A549 (cell line): ENCODE measurements around the gene ETF1.

Experiments used
- BCL3 ChIP-seq: fragments of >200 bp; sonication (Bioruptor Twin); formaldehyde crosslinking; IDR thresholded peaks from 3 replicates; pipeline ENCODE4 v1.6.1; 2016
- CEBPB ChIP-seq, 2 experiments: fragments of >200 bp in 1 of 2; sonication (Bioruptor Twin) in 1 of 2; formaldehyde crosslinking in 1 of 2; IDR thresholded peaks; 2 replicates each; pipeline ENCODE4 v1.6.1; 2012 to 2016
- CTCF ChIP-seq: fragments of >200 bp; sonication (Bioruptor Twin); formaldehyde crosslinking; IDR thresholded peaks from 3 replicates; pipeline ENCODE4 v1.5.1; 2016
- EP300 ChIP-seq, 2 experiments: fragments of >200 bp; sonication (Bioruptor Twin); formaldehyde crosslinking; IDR thresholded peaks; 2 replicates in 1 of 2; 3 replicates in 1 of 2; pipeline ENCODE4 v1.6.1; 2016 to 2017
- JUNB ChIP-seq: fragments of >200 bp; sonication (Bioruptor Twin); formaldehyde crosslinking; IDR thresholded peaks from 2 replicates; pipeline ENCODE4 v1.6.1; 2016
- MAX ChIP-seq: IDR thresholded peaks from 2 replicates; pipeline ENCODE4 v1.6.1; 2012
- MAZ ChIP-seq: fragments of 150-350 bp; IDR thresholded peaks from 2 replicates; pipeline ENCODE4 v1.6.1; 2014; ENCODE audit warnings: antibody characterized with exemption, low read depth, low read length, borderline replicate concordance
- MYC ChIP-seq: IDR thresholded peaks from 2 replicates; pipeline ENCODE4 v1.6.1; 2012; ENCODE audit warnings: mild to moderate bottlenecking, inconsistent platforms, low read length, improper control_type of control experiment, borderline replicate concordance
- POLR2A ChIP-seq: IDR thresholded peaks from 2 replicates; pipeline ENCODE4 v1.6.1; 2012; ENCODE audit warnings: mild to moderate bottlenecking, low read length
- REST ChIP-seq: fragments of 200-600 bp; sonication (generic); IDR thresholded peaks from 2 replicates; pipeline ENCODE4 v1.6.1; 2016; ENCODE audit warnings: antibody characterized with exemption, mild to moderate bottlenecking, moderate library complexity
- TF ChIP-seq, protein P1 (sequence below): fragments of 150-350 bp; IDR thresholded peaks from 2 replicates; pipeline ENCODE4 v1.6.1; 2014; ENCODE audit warnings: low read depth, mild to moderate bottlenecking, low read length
- TF ChIP-seq, protein P2 (sequence below): fragments of 250-450 bp; sonication (Bioruptor Pico); IDR thresholded peaks from 2 replicates; pipeline ENCODE4 v1.5.0; 2021; ENCODE audit warnings: mild to moderate bottlenecking, moderate library complexity, borderline replicate concordance
- TF ChIP-seq, protein P3 (sequence below): fragments of >200 bp; sonication (Bioruptor Twin); formaldehyde crosslinking; IDR thresholded peaks from 2 replicates; pipeline ENCODE4 v1.6.1; 2016

DNA sequence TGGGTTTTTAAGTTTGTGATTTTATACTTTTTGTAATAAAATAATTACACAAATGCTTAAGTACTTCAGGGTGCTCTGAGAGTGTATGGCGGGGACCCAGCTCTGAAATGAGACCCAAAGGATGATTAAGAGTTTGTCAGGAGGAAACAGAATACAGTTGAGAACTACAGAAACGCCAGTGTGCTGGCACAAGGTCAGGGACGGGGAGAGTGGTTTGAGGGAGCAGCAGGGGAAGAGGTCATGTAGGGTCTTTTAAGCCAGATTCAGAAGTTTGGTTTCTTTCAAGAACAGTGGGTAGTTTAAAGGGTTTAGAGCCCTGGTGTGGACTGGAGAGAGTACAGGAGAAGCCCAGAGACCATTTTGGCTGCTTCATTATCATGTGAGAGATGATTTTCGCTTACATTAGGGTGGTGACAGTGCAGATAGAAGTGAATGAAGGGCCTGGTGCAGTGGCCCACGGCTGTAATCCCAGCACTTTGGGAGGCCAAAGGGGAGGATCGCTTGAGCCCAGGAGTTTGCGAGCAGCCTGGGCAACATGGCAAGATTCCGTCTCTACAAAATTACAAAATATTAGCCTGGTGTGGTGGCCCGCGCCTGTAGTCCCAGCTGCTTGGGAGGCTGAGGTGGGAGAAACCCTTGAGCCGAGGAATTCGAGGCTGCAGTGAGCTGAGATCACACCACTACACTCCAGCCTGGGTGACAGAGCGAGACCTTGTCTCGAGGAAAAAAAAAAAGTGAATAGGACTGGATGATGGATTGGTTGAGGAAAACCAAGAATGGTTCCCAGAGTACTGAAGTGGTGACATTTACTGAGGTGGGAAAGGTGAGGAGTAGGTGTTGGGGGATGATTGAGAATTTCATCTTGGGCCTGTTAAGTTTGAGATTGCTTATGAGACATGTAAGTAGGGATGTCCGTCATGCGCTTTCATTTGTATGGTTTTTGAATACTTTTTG, 1.4 kb upstream of the ETF1 start:
- TF ChIP-seq CTCF: no peak
- no peak for TF ChIP-seq MYC
- TF ChIP-seq, protein P1, sequence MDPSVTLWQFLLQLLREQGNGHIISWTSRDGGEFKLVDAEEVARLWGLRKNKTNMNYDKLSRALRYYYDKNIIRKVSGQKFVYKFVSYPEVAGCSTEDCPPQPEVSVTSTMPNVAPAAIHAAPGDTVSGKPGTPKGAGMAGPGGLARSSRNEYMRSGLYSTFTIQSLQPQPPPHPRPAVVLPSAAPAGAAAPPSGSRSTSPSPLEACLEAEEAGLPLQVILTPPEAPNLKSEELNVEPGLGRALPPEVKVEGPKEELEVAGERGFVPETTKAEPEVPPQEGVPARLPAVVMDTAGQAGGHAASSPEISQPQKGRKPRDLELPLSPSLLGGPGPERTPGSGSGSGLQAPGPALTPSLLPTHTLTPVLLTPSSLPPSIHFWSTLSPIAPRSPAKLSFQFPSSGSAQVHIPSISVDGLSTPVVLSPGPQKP: no peak
- no peak for TF ChIP-seq POLR2A
- TF ChIP-seq EP300 (IDR thresholded peaks at IDR 0.05): no peak
- TF ChIP-seq REST: no peak
- TF ChIP-seq, protein P2, sequence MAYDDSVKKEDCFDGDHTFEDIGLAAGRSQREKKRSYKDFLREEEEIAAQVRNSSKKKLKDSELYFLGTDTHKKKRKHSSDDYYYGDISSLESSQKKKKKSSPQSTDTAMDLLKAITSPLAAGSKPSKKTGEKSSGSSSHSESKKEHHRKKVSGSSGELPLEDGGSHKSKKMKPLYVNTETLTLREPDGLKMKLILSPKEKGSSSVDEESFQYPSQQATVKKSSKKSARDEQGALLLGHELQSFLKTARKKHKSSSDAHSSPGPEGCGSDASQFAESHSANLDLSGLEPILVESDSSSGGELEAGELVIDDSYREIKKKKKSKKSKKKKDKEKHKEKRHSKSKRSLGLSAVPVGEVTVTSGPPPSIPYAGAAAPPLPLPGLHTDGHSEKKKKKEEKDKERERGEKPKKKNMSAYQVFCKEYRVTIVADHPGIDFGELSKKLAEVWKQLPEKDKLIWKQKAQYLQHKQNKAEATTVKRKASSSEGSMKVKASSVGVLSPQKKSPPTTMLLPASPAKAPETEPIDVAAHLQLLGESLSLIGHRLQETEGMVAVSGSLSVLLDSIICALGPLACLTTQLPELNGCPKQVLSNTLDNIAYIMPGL (CRISPR knock-in tag): no peak
- no peak for TF ChIP-seq BCL3
- TF ChIP-seq JUNB: no peak
- TF ChIP-seq, protein P3, sequence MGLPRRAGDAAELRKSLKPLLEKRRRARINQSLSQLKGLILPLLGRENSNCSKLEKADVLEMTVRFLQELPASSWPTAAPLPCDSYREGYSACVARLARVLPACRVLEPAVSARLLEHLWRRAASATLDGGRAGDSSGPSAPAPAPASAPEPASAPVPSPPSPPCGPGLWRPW: no peak
- no peak for TF ChIP-seq CEBPB (IDR thresholded peaks at IDR 0.05)
- TF ChIP-seq MAZ: no peak
- TF ChIP-seq MAX: no peak
